HG02885 (cell line): Measurements from ENCODE around the gene CEACAM20.
A peak's percentile ranks its signal among the peaks of the same experiment; 100 is the strongest.
"Not testable (repeated sequence)": the region's sequence is repeated elsewhere in the genome, so short reads cannot be mapped to it uniquely, and the experiment has no call there.

Experiments
- ATAC-seq: cut with Tn5 transposase; IDR thresholded peaks from one replicate; pipeline ENCODE4 v1.9.1; 2021; ENCODE audit warnings: mild to moderate bottlenecking; ENCODE audit not compliant: unreplicated experiment, poor library complexity

The CEACAM20 gene

DNA sequence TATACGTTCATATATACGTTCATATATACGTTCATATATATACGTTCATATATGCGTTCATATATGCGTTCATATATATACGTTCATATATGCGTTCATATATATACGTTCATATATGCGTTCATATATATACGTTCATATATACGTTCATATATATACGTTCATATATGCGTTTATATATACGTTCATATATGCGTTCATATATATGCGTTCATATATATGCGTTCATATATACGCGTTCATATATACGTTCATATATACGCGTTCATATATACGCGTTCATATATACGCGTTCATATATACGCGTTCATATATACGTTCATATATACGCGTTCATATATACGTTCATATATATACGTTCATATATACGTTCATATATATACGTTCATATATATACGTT lies 21.5 kb upstream of the CEACAM20 start:
- ATAC-seq, result not testable (repeated sequence)

DNA sequence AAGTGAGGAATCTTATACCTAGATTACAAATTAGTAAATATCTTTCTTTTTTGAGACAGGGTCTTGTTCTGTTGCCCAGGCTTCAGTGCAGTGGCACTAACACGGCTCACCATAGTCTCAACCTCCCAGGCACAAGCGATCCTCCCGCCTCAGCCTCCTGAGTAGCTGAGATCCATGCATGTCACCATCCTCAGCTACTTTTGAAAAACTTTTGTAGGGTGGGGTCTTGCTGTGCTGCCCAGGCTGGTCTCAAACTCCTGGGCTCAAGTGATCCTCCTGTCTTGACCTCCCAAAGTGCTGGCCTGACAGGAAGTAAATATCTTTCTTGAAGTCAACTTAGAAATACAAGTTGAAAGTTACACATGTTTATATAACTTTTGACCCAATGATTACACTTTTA lies 20.0 kb upstream of the CEACAM20 start:
- no peak for ATAC-seq

DNA sequence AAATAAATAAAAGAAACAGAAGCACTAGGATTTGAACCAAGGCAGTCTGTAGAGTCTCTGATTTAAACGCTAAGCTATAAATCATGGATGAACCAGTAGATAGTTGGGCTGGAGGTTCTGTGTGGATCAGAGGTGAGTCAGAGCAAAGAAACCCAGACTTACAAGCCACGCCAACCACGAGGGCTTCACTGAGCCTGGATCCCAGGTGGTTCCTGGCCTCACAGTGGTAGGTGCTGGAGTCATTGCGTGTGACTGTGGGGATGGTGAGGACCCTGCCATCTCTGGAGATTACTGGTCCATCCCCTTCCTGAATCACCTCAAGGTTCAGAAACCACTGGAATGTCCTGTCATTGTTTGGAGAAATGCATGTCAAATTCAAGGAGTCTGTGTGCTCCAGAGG lies 19.3 kb upstream of the CEACAM20 start:
- ATAC-seq, result no peak

DNA sequence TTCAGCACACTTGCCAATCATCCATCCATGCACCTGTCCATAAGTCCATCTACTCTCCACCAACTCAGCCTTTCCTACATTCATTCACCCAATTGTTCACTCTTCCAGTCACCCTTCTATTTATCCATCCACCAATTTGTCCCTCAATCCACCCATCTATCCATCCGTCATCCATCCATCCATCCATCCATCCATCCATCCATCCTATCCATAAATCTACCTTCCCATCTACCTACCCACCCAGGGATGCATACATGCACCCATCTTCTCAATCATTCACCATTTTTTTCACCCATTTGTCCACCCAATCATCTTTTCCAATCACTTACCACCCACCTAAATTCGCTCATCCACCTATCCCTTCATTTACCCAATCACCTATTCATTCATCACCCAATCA lies 14.6 kb upstream of the CEACAM20 start:
- no peak for ATAC-seq

DNA sequence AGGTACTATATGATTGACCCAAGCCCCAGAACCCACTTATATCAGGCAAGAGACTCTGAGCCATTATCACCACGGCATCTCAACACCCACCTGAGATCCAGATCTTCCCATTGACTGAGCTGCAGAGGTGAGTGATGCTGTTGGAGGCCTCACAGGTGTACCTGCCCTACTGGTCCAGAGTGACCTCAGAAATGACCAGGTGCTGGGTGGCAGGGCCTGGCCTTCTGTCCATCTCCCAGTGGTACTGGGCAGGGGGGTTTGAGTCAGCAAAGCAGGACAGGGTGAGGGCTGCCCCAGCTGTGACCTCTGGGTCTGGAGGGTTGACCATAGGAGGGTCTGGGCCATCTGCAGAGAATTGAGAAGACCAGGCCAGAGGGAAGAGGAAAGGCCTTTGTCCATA lies 13.2 kb upstream of the CEACAM20 start:
- no peak for ATAC-seq

DNA sequence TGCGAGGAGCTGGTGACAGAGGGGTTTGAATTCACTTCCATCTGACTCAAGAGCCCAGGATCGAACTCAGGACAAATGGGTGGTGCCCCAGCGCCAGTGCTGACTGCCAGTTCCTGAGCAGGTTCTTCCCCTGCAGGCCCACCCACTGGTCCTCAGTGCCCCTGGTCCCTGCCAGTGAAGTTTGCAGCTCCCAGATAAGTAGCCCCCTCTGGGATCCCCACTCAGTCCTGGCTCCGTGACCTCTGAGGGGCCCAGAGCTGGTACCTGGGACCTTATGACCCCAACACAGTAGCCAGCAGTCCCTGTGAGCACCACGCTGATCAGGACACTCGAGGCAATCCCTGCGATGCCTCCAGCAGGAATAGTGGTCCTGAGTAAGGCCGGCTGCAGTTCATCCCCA lies 11.3 kb upstream of the CEACAM20 start:
- no peak for ATAC-seq

DNA sequence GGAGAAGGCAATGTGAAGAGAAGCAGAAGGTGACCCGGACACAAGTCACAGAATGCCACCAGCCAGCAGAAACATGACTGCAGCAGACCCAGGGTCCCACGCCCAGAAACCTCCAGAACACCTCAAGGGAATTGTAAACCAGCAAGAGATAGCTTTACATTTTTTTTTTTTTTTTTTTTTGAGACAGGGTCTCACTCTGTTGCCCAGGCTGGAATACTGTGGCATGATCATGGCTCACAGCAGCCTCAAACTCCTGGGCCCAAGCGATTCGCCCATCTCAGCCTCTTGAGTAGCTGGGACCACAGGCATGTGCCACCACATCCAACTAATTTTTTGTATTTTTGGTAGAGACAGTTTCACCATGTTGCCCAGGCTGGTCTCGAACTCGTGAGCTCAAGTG lies 10.5 kb upstream of the CEACAM20 start:
- no peak for ATAC-seq

DNA sequence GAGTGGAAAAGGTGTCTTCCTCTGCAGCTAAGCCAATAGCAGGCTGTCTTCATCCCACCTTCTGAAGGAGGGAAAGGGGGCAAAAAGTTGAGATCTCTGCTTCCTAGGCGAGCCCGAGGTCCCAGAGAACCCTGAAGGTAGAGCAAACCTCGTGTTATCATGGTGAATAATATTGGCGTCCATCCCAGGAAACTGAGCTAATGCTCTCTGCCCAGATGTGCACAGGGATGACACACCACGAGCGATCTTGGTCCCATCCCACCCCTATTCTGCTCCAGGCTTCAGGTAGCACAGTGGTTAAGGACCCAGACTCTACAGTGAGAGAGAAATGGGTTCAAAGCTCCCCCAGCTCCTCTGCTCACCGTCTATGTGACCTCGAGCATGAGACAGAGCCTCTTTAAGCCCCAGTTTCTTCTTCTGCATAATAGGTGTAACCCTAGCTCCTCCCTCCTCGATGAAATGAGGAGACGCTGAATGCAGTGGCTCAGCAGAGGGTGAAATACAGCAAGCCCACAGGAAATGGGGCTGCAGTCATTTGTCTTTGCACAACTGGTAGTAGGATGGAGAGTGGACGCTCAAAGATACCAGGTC lies 9.9 kb upstream of the CEACAM20 start:
- no peak for ATAC-seq

DNA sequence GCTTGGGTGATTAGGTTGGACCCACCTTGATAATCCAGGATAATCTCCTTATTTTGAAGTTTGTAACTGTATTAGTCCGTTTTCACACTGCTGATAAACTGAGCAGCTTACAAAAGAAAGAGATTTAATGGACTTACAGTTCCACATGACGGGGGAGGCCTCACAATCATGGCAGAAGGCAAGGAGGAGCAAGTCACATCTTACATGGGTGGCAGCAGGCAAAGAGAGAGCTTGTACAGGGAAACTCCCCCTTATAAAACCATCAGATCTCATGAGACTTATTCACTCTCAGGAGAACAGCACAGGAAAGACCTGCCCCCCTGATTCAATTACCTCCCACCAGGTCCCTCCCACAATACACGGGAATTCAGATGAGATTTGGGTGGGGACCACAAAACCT lies 5.9 kb upstream of the CEACAM20 start:
- not testable (repeated sequence) for ATAC-seq

DNA sequence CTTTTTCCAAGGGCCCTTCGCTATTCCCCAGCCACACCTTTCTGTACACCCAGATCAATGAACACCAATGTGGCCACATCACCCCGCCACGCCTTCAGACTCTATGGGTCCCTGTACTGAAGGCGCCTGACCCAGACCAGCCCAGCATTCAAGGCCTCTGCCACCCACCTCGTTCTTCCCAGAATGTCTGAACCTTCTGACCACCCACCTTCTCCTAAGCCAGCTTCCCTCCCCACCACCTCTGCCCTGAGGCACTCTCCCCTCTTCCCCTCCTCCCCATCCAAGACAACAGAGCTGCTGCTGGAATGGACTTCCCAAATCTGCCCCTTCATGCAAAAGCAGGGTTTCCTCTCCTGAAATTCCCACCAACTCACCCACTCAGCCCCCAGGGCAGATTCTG lies 3.3 kb upstream of the CEACAM20 start:
- ATAC-seq, result no peak

DNA sequence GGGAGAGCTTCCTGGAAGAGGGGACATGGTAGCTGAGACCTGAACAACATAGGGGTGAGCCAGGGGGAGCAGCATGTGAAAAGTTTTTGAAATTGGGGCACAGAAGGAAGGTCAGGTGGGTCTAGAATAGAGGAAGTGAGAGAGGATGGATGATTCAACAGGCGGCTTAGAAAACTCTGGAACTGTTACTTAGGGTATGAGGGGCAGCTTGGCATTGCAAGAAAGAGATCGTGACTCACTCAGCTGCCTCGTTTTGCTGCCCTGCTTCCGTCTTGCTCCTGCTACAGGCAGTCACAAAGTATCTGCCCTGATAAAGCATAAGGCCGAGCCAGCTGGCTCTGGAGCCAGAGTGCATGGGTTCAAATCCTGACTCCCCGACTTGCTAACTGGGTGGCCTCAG lies 1.3 kb upstream of the CEACAM20 start:
- no peak for ATAC-seq

DNA sequence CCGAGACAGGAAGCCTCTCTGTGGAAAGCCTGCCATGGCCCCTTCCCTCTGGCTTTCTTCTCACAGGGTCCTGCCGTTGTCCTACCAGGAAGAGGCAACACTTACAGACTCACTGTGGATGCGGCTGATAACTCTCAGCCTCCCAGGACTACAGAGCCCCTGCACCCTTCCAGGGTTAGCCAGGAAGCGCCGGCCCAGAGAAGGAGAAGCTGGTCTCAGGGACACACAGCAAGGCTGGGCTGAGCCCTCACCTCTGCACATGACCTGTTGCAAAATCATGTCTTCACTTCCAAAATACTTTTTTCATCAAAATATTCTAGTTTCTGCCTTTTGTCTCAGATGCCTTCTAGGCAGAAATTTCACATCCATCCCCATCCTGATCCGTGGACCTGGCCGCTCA lies 1.9 kb downstream of the CEACAM20 start:
- no peak for ATAC-seq

DNA sequence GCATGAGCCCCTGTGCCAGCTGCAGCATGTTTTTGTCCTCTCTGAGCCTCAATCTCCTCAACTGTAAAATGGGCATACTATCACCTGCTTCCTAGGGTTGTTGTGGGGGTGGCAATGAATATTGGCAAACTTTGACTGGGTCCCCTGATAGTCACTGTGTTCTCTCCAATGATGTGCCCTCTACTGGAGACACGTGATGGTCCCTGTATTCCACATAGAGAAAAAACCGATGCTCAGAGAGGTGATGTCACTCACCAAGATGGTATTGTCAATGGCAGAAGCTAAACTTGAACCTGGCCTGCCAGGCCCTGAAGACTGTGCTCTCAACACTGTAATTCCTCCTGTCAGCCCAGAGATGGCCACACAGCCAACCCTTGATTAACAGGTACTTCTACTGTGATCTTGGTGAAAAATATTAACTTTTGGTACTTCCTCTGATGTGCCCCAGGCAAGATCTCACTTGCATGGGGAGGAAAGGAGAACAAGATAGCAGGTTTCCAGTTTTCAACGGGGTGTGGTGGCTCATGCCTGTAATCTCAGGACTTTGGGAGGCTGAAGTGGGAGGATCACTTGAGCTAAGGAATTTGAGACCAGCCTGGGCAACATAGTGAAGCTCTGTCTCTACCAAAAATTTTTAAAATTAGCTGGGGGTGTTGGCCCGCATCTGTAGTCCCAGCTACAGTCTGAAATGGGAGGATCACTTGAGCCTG lies 3.6 kb downstream of the CEACAM20 start:
- no peak for ATAC-seq

DNA sequence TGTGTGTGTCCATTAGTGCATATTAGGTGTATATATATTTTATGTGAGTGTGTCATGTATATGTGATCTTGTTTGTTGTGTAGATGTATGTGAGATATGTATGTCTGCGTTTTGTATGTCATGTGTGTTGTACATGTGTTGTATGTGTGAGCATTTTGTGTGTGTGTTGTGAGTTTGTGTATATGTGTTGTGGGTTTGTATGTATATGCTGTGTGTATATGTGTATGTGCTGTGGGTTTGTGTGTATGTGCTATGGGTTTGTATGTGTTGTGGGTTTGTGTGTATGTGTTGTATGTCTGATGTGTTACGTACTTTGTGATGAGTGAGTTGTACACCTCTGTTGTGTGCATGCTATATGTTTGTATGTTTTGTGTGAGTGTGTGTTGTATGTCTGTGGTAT lies 8.1 kb downstream of the CEACAM20 start:
- ATAC-seq, result no peak

DNA sequence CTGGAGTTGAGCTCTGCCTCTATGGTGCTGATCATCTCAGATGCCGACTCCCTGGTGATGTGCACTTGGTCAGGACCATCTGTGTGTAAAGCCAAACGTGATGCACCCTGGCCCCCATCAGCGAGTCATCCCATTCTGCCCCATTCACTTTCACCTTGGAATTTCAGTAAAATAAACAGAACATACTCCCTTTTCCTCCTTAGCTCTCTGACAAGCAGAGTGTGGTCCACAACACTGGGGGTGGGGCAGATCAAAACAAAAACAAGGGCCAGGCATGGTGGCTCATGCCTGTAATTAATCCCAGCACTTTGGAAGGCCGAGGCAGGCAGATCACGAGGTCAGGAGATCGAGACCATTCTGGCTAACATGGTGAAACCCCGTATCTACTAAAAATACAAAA lies 12.3 kb downstream of the CEACAM20 start:
- no peak for ATAC-seq

DNA sequence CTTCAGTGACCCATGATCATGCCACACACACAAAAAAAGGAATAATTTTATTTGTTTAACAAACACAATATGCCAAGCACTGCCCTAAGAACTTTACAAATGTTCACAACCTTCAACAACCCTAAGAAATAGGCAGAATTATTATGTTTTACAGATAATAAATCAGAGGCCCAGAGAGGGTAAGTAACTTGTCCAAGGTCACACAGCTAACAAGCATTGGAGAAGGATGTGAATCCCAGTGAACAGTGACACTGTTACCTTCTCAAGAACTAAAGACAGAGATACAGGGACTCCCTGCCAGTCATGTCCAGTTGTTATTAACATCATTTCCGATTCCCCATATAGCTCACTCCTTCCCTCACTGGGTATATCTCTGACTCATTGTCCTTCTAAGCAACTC lies 13.6 kb downstream of the CEACAM20 start:
- ATAC-seq, result no peak

DNA sequence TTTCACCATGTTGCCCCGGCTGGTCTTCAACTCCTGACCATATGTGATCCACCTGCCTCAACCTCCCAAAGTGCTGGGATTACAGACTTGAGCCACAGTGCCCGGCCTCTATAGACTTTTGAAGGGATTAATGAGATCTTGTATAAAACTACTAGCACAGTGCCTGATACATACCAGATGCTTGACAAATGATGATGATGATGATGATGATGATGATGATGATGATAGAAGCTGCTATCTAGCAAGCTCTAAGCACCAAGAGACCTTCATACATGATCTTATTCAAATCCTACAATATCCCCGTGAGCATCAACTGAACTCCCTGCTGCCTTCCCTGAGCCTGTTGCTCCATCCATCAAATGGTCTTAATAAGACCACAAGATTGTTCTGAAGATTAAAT lies 14.4 kb downstream of the CEACAM20 start:
- no peak for ATAC-seq

DNA sequence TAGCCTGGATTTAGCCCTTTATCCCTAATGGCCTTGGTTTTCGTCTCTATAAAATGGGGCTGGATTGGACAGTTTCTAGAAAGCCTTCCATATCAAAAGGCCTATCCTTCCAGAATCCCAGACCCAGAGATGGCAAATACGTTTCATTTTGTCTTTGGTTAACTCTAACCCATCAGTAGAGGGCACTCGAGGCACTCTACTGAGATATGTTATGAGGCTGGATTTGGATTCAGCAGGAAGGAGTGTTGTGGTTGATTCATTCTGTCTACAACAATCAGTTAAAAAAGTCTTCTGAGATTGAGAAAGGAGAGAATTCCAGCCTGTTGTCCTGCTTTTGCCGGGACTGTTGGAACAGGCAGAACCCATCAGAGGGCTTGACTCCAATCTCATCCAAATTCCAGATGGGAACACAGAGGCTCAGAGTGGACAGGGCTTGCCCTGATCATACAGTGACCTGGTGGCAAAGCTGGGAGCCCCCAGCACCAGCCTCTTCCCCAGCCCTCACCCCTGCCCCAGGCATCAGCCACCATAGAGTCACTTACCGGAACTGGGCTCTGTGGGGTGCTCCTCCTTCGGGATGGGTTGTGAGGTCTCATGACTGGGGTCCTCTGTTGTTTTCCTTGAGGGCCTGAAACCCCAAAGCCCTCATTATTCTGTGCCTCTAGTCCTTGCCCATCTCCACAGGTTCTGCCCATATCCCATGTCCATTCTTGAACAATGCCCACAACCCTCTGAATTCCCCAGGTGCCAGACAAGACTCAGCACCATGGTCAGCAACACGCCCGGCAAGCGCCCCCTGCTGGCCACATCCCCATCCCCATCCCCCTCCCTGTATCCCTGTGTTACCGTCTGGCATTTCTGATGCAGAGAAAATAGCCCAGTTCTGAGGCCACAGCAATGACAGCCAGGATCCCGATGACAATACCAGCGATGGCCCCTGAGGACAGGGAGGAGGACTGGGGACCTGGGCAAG lies 16.9 kb downstream of the CEACAM20 start:
- ATAC-seq, result no peak

DNA sequence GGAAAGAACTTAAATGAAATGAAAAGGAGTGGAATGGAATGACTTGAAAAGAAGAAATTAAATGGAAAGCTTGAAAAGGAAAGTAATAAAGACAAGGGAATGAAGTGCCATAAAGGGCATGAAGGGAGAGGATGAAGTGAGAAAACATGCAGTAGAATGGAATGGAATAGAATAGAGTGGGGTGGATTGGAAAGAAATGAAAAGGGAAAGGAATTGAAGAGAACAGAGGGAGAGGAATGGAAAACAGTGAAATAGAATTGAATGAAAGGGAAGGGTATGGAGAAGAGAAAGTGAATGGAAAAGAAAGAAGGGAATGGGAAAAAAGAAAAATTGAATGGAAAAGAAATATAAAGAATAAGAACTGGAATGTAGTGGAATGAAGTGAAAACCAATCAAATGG lies 20.0 kb downstream of the CEACAM20 start:
- no peak for ATAC-seq

DNA sequence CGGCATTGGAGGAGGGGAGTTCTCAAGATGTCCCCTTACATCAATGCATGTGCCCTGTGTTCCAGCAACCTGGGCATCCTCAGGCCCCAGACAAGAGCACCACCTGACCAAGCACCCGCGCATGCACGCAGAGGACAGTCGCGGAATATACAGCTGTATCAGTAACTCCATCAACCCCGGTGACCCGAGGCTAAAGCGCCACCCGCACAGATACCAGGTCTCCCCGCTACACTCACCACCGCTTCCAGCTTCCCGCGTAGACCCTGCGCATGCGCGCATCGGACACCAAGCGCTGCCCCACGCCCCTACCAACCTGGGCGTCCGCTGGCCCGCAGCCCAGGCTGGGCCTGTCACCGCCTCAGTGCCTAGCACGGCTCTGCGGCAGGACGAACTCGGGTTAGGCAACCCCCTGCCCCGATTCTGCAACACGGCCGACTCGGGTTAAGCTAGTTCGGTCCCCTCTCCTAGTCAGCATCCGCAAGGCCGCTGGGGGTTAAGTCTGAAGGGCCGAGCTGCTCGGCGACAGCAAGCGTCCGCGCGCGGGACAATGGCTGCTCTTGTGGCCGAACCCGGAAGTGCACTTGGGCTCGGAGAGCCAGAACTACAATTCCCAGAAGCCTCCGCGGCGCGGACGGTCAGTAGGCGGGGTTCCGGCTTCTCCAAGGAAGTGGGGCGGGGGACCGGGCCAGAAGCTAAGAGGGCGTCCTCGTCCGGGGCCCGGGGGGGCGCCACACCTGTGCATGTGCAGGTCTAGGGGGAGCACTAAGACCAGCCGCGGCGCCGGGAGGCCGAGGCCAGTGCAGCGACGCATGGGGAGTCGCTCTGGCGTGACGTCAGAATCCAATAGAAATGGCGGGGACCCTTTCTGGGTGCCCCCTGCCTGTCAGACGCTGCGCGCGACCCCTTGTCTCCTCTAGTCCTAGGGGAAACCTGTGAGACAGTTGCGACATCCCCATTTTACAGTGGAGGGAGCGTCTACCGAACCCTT lies 29.2 kb downstream of the CEACAM20 start, which contains the start of gene ZNF180:
ZNF180 (minus strand) TSS at position 561 of the 988 bp plus-strand sequence. CDS start 3,188 bp downstream, outside the sequence.
- peak; percentile 89 for ATAC-seq
